A549 (cell line): ENCODE data around the gene TYK2. TPM values are rescaled to one million over a fixed set of nuclear protein-coding genes. Genes with fewer than 3 reads are reported as not detected.
A peak's percentile ranks its signal among the peaks of the same experiment; 100 is the strongest.

Source experiments
- ATAC-seq, 2 experiments: fragments of 200-7000 bp in 1 of 2; fragments of >200 bp in 1 of 2; cut with Nextera tagmentation in 1 of 2; cut with Tn5 transposase in 1 of 2; 3 replicates each; pipeline versions ENCODE4 v1.8.0 to v1.9.1; 2018 to 2020; ENCODE audit warnings: mild to moderate bottlenecking in 1 of 2, moderate library complexity in 1 of 2
- CTCF ChIA-PET: fragments of 300-600 bp; sonication (Branson Sonifier 250); formaldehyde crosslinking; extraction: SDS; loops from one replicate; lab custom pipeline; 2021; ENCODE audit warnings: antibody characterized with exemption, inconsistent platforms; lab: Yijun Ruan, JAX
- POLR2A ChIA-PET: fragments of 350-600 bp; formaldehyde crosslinking; extraction: SDS; loops from one replicate; lab custom pipeline; 2021; ENCODE audit warnings: antibody characterized with exemption, inconsistent platforms; lab: Yijun Ruan, JAX
- DNase-seq, 2 experiments: peaks; one replicate each; pipeline versions ENCODE4 v3.0.0 to v3.0.0-alpha.2; 2011 to 2016; ENCODE audit warnings: low read depth in 1 of 2, low spot score in 1 of 2
- FAIRE-seq: peaks from 2 replicates; lab custom pipeline; 2011; peaks lifted over from hg19 to GRCh38; lab: Jason Lieb, UNC
- H3K27ac ChIP-seq, 2 experiments: fragments of >200 bp; sonication (Bioruptor Twin); formaldehyde crosslinking; 3 replicates each; pipeline ENCODE4 v1.5.1; 2016 to 2017
- H3K4me1 ChIP-seq: fragments of >200 bp; sonication (Bioruptor Twin); formaldehyde crosslinking; 3 replicates; pipeline ENCODE4 v1.6.1; 2016
- H3K4me2 ChIP-seq: fragments of >200 bp; sonication (Bioruptor Twin); formaldehyde crosslinking; 3 replicates; pipeline ENCODE4 v1.6.1; 2016
- H3K4me3 ChIP-seq: fragments of >200 bp; sonication (Bioruptor Twin); formaldehyde crosslinking; 3 replicates; pipeline ENCODE4 v1.5.1; 2016
- H3K9me3 ChIP-seq: fragments of >200 bp; sonication (Bioruptor Twin); formaldehyde crosslinking; 3 replicates; pipeline ENCODE4 v1.6.1; 2016
- ATOH8 ChIP-seq: fragments of 250-450 bp; sonication (Bioruptor Pico); IDR thresholded peaks from 2 replicates; pipeline ENCODE4 v1.5.0; 2020; ENCODE audit warnings: low read depth, mild to moderate bottlenecking, moderate library complexity
- FOXS1 ChIP-seq: fragments of 250-450 bp; sonication (Bioruptor Pico); IDR thresholded peaks from 2 replicates; pipeline ENCODE4 v1.5.0; 2020; ENCODE audit warnings: mild to moderate bottlenecking, moderate library complexity
- HDAC2 ChIP-seq: fragments of 200-600 bp; sonication (generic); IDR thresholded peaks from 2 replicates; pipeline ENCODE4 v1.6.1; 2016
- HEYL ChIP-seq: fragments of 250-450 bp; sonication (Bioruptor Pico); IDR thresholded peaks from 2 replicates; pipeline ENCODE4 v1.8.0; 2021; ENCODE audit warnings: mild to moderate bottlenecking, moderate library complexity
- HOXB5 ChIP-seq: fragments of 250-450 bp; sonication (Bioruptor Pico); IDR thresholded peaks from 2 replicates; pipeline ENCODE4 v1.5.0; 2020; ENCODE audit warnings: mild to moderate bottlenecking, moderate library complexity
- JUN ChIP-seq, 2 experiments: fragments of >200 bp; sonication (Bioruptor Twin); formaldehyde crosslinking; IDR thresholded peaks; 2 replicates in 1 of 2; 3 replicates in 1 of 2; pipeline ENCODE4 v1.6.1; 2016 to 2017
- MAX ChIP-seq: IDR thresholded peaks from 2 replicates; pipeline ENCODE4 v1.6.1; 2012
- MAZ ChIP-seq: fragments of 150-350 bp; IDR thresholded peaks from 2 replicates; pipeline ENCODE4 v1.6.1; 2014; ENCODE audit warnings: antibody characterized with exemption, low read depth, low read length, borderline replicate concordance
- PHF8 ChIP-seq: fragments of 200-600 bp; sonication (generic); IDR thresholded peaks from 2 replicates; pipeline ENCODE4 v1.6.1; 2016; ENCODE audit warnings: low read depth, mild to moderate bottlenecking, antibody characterized with exemption, moderate library complexity, borderline replicate concordance
- RAD21 ChIP-seq, 2 experiments: fragments of >200 bp in 1 of 2; sonication (Bioruptor Twin) in 1 of 2; formaldehyde crosslinking in 1 of 2; IDR thresholded peaks in 1 of 2; conservative IDR thresholded peaks in 1 of 2; 2 replicates in 1 of 2; 3 replicates in 1 of 2; pipeline ENCODE4 v1.6.1; 2012 to 2018; ENCODE audit warnings: inconsistent platforms in 1 of 2
- REST ChIP-seq: fragments of 200-600 bp; sonication (generic); IDR thresholded peaks from 2 replicates; pipeline ENCODE4 v1.6.1; 2016; ENCODE audit warnings: antibody characterized with exemption, mild to moderate bottlenecking, moderate library complexity
- RFX5 ChIP-seq: fragments of 450-650 bp; IDR thresholded peaks from 2 replicates; pipeline ENCODE4 v1.7.1; 2014; ENCODE audit warnings: antibody characterized with exemption, mild to moderate bottlenecking, moderate library complexity
- TFCP2L1 ChIP-seq: fragments of 250-450 bp; sonication (Bioruptor Pico); IDR thresholded peaks from 2 replicates; pipeline ENCODE4 v1.5.0; 2021; ENCODE audit warnings: mild to moderate bottlenecking
- ZC3H11A ChIP-seq: fragments of 450-650 bp; IDR thresholded peaks from 2 replicates; pipeline ENCODE4 v1.6.1; 2014; ENCODE audit warnings: antibody characterized with exemption, mild to moderate bottlenecking
- ZNF302 ChIP-seq: fragments of 250-450 bp; sonication (Bioruptor Pico); IDR thresholded peaks from 2 replicates; pipeline ENCODE4 v1.9.0; 2021; ENCODE audit warnings: inconsistent platforms, mild to moderate bottlenecking, moderate library complexity
- WGBS: methylation state at CpG from one replicate; pipeline ENCODE4 v1.1.6; 2017; ENCODE audit errors: missing lambda C conversion rate; 5-methylcytosine and 5-hydroxymethylcytosine counted together
- polyA plus RNA-seq, 4 experiments: library from polyadenylated mRNA; depleted of rRNA in 3 of 4; stranded (reverse); fragments of >200 nt; fragmentation: RNase III in 1 of 4; extraction: RNeasy Plus Mini Kit Qiagen cat#74134 plus additional on column Dnase treatment in 1 of 4; gene quantifications; 2 replicates in 3 of 4; 3 replicates in 1 of 4; pipeline ENCODE4 v1.2.3, GENCODE V29; 2011 to 2017

Gene TYK2
- polyA plus RNA-seq, 2 of the 4 experiments (the other 2 are of a cell fraction), result 17.0 to 57.1 TPM

GRCh38 chr19:10332158-10332964 is 48.0 kb downstream of the TYK2 start:
- WGBS, result 36% methylated on average over 11 of the region's 18 CpGs
- TF ChIP-seq RFX5 (no peak), TFCP2L1 (CRISPR knock-in tag) (no peak), REST (peak; percentile 17; the same call in 1 of the 2 replicates)
- Histone ChIP-seq H3K4me3 (peak overlapping the region; percentile 76), H3K4me2 (peak overlapping the region; percentile 100), H3K4me1 (peaks cover 11% of the 10 kb centered on the region; the same call in 1 of the 3 replicates), H3K9me3 (no peaks in the 10 kb centered on the region), H3K27ac (peak overlapping the region; percentile 81 to 97)
- peak in 1 of 2 experiments; percentile 3; a peak in 1 of 6 replicates for ATAC-seq
- FAIRE-seq, result no peak
- POLR2A ChIA-PET, result interaction anchor here (1.2 to 2.5 kb wide), 5 partner anchors 9 to 48 kb away, joined by 3 to 12 read pairs (median 4); partner anchors contain the start of genes ICAM5 and TYK2
- CTCF ChIA-PET, result interaction anchor here (1.2 to 2.0 kb wide), 3 partner anchors 8 to 62 kb away, joined by 3 to 9 read pairs (median 4); partner anchors contain the start of gene ICAM1
- no peak for DNase-seq

GRCh38 chr19:10329555-10329954 is 50.8 kb downstream of the TYK2 start:
- CTCF ChIA-PET, result interaction anchor here (0.6 to 2.4 kb wide), 3 partner anchors 59 to 557 kb away, joined by 3 to 6 read pairs (median 4); no protein-coding TSS in a partner anchor

GRCh38 chr19:10328558-10329429 is 51.6 kb downstream of the TYK2 start:
- FAIRE-seq, result no peak
- no peak for ATAC-seq
- WGBS, result 95% methylated on average over 21 of the region's 41 CpGs
- no peaks in the 10 kb centered on the region for H3K9me3 ChIP-seq
- no peak overlapping the region for H3K27ac ChIP-seq
- ChIA-PET POLR2A (no interaction called here), CTCF (interaction anchor here (0.6 kb wide), 1 partner anchor 558 kb away, joined by 3 read pairs; no protein-coding TSS in a partner anchor)
- no peak overlapping the region for H3K4me3 ChIP-seq
- no peak for DNase-seq
- no peak for TF ChIP-seq RAD21 (conservative IDR thresholded peaks at IDR 0.05 in 1 of 2, IDR thresholded peaks at IDR 0.05 in 1 of 2)
- no peak for TF ChIP-seq FOXS1 (CRISPR knock-in tag)
- H3K4me1 ChIP-seq, result peaks cover 9% of the 10 kb centered on the region; the same call in 1 of the 3 replicates
- no peak overlapping the region for H3K4me2 ChIP-seq

More at GRCh38 chr19:10329555-10329954, 50.8 kb downstream of the TYK2 start:
- FAIRE-seq (no peak), DNase-seq (no peak), ATAC-seq (no peak)
- Histone ChIP-seq H3K27ac (no peak overlapping the region), H3K9me3 (no peaks in the 10 kb centered on the region), H3K4me1 (peaks cover 9% of the 10 kb centered on the region; the same call in 1 of the 3 replicates), H3K4me2 (no peak overlapping the region), H3K4me3 (no peak overlapping the region)
- WGBS, result 90% methylated on average over 9 of the region's 13 CpGs
- POLR2A ChIA-PET, result no interaction called here
- TF ChIP-seq RAD21 (conservative IDR thresholded peaks at IDR 0.05 in 1 of 2, IDR thresholded peaks at IDR 0.05 in 1 of 2) (no peak), ZC3H11A (no peak), PHF8 (no peak), JUN (IDR thresholded peaks at IDR 0.05) (no peak), HEYL (no peak), HDAC2 (no peak)

- ATAC-seq (no peak), DNase-seq (no peak), FAIRE-seq (no peak)
- no peaks in the 10 kb centered on the region for H3K9me3 ChIP-seq
- TF ChIP-seq ZNF302 (CRISPR knock-in tag) (no peak), ATOH8 (CRISPR knock-in tag) (no peak), MAZ (no peak), HOXB5 (no peak), MAX (no peak)
- peaks cover 9% of the 10 kb centered on the region; the same call in 1 of the 3 replicates for H3K4me1 ChIP-seq
- H3K4me2 ChIP-seq, result no peak overlapping the region
- ChIA-PET POLR2A (interaction anchor here (0.6 kb wide), 1 partner anchor 85 kb away, joined by 4 read pairs; no protein-coding TSS in a partner anchor), CTCF (interaction anchor here (1.6 to 2.3 kb wide), 2 partner anchors 58 to 68 kb away, joined by 5 to 9 read pairs; partner anchors contain the start of gene ICAM1)
- 90% methylated on average over 4 of the region's 7 CpGs for WGBS
- H3K4me3 ChIP-seq, result no peak overlapping the region
- no peak overlapping the region for H3K27ac ChIP-seq
Observed at GRCh38 chr19:10327793-10328192, 52.6 kb downstream of the TYK2 start.
